Measurements from ENCODE around the gene PGF.
"Not testable (repeated sequence)": the region's sequence is repeated elsewhere in the genome, so short reads cannot be mapped to it uniquely, and the experiment has no call there.

PGF gene

DNA sequence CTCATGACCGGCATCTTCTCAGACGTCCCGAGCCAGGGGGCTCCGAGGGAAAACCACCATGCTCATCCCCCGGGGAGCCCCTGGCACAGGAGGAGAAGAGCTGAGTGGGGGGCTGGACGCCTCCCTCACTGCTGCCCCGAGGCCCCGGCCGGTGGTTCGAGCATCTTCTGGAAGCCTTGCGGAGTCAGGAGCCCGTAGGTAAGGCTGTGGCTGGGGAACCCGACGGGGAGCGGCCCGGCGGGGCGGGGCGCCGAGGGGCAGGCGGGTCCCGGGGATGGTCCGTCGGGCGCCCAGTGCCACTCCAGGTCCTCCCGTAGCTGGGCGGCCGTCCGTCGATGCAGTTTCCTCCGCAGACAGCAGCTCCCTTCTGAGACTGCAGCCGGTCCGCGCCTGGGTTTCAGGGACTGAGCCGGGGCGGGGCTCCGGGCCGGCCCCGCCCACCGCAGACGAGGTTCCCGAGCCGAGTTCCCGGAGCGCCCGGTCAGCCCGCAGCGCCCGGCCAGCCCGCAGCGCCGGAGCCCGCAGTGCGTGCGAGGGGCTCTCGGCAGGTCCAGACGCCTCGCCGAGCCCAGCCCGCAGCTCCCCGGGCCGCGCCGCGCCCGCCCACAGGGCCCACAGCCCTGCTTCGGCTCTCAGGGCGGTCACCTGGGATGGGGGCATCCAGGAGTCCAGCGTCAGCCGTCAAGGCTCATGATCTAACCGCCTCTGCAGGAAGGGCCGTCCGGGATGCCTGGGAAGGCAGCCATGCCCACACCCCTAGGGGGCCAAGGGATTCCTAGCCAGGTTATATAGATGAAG is at the start of gene PGF:
TSS of gene PGF (minus strand) at position 369 of the 798 bp plus-strand sequence. CDS start at position 14, 355 bp downstream.
- no peak for DNase-seq (ENCODE audit: low read depth, low spot score)

DNA sequence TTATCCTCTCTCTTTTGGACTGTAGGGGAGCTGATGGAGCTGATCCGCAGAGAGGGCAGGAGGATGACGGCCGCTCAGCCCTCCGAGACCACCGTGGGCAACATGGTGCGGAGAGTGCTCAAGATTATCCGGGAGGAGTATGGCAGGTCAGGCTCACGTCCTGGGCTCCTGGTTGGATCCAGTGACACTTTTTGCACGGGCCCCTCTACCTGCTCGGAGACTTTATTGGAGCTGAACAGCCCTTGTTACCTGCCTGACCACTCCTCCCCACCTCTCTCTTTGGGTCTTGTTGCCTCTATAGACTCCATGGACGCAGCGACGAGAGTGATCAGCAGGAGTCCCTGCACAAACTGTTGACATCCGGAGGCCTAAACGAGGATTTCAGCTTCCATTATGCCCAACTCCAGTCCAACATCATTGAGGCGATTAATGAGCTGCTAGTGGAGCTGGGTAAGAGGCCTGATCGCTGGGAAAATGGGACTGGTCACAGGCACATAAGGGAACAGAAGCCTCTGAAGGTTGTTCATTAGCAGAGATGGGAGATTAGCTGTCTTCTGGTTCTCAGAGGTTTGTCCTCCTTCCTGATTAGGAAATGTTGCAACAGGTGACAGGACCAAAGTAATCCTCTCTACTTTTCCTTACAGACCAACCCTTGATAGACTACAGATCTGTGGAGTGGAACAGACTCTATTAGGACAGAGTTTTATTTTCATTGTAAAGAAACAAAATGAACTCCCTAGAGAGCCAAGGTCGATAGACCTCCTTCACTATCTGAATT is 48.0 kb upstream of the PGF start:
- DNase-seq (ENCODE audit: low read depth, low spot score) = no peak

DNA sequence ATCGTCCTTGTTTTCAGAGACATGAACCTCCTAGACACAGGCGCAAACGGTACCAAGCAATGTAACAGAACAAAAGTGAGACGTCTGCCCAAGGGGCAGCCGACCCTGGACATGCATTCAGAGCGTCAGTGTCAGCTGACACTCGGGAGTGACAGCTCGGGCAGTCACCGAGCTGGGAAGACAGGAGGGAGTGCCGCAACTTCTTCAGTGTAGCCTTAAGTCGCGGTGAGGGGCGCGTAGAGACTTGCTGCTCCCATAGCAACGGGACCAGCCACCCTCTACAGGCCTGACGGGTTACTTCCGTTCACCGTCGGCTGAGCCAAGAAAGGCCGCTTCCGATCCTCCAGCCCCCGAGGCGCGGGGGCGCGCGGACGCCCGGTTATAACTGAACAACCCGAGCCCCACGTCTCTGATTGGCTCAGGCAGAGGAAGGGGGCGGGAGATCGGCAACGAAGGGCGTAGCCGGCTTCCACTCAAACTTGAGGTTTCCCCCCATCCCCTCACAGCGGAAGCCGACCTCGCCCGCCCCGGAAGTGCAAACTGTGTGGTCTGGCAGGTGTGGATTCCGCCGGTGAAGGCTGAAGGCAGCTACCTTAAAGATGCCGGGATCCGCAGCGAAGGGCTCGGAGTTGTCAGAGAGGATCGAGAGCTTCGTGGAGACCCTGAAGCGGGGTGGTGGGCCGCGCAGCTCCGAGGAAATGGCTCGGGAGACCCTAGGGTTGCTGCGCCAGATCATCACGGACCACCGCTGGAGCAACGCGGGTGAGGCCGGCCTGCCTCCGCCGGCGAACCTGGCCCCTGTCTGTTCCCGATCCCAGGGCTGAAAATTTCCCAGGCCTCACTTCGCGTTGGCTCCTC is 47.2 kb upstream of the PGF start, which contains the start of gene EIF2B2:
TSS of gene EIF2B2 (plus strand) at position 530 of the 858 bp plus-strand sequence. CDS start at position 600, 70 bp downstream.
- peak; percentile 99 for DNase-seq (ENCODE audit: low read depth, low spot score)

DNA sequence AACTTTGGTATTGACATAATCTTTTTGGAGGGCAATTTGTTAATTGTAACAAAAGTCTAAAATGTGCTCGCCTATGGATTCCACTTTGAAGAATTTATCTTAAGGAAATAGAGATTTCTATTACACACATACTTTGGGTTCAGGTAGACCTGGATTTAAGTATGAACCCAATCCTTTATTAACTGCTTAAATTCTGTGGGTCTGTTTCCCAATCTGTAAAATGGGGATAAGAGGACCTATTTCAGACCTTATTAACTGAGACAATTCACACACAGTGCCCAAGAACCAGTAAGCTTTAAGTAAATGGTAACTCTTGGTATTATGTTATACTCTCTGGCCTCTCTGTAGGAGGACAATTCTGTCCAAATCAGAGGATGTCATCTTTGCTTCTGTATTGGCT is 46.5 kb upstream of the PGF start:
- DNase-seq (ENCODE audit: low read depth, low spot score) = no peak

DNA sequence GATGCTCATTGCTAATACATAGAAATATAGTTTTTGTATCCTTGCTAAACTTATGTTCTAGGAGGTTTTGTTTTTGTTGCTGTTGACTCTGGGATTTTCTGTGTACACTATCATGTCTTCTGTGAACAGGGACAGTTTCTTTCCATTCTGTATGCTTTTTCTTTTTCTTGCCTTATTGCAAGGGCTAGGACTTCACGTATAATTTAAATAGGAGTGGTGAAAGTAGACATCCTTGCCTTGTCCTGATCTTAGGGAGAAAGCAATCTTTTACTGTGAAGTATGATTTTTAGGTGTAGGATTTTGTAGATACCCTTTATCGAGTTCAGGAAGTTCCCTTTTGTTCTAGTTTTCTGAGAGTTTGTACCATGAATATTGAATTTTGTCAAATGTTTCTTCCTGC is 45.9 kb upstream of the PGF start:
- no peak for DNase-seq (ENCODE audit: low read depth, low spot score)

DNA sequence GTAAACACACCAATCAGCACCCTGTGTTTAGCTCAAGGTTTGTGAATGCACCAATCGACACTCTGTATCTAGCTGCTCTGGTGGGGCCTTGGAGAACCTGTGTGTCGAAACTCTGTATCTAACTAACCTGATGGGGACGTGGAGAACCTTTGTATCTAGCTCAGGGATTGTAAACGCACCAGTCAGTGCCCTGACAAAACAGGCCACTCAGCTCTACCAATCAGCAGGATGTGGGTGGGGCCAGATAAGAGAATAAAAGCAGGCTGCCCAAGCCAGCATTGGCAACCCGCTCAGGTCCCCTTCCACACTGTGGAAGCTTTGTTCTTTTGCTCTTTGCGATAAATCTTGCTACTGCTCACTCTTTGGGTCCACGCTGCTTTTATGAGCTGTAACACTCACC is 40.4 kb upstream of the PGF start:
- DNase-seq (ENCODE audit: low read depth, low spot score) = not testable (repeated sequence)

DNA sequence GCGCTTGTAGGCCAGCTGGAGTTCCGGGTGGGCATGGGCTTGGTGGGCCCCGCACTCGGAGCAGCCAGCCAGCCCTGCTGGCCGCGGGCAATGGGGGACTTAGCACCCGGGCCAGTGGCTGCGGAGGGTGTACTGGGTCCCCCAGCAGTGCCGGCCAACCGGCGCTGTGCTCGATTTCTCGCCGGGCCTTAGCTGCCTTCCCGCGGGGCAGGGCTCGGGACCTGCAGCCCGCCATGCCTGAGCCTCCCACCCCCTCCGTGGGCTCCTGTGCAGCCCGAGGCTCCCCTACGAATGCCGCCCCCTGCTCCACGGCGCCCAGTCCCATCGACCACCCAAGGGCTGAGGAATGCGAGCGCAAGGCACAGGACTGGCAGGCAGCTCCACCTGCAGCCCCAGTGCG is 38.8 kb upstream of the PGF start:
- not testable (repeated sequence) for DNase-seq (ENCODE audit: low read depth, low spot score)

DNA sequence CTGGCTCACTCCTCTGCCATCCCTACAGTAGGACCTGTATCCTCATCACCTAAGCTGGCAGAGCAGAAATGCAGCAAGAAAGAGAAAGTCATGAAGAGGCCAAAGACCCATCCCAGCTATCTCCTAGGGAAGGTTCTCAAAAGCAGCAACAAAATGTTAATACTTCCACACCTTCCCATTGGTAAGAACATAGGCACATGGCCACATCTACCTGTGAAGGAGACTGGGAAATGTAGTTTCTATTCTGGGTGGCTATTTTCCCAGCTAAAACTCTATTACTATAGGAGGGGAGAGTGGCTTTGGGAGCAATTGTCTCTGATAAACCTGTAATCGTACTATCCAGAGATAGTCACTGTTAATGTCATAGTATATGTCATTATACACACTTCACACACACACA is 33.6 kb upstream of the PGF start:
- no peak for DNase-seq (ENCODE audit: low read depth, low spot score)

DNA sequence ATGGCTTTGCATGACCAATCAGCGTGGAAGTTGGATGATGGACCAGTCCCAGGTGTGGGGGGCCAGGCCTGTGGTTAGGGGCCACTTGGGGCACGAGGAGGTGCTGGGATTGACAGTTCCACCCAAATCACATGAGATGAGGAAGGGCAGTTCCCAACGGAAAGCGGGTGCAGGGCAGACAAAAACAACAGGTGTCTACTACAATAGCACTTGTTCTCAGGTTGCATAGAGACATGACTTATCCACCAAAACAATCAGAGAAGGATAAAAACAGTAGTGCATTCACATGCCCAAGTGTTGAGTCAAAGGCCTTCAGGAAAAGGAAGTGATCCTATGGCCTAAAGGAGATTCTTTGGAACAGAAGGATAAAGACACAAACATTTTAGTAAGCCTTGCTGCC is 32.7 kb upstream of the PGF start:
- no peak for DNase-seq (ENCODE audit: low read depth, low spot score)

DNA sequence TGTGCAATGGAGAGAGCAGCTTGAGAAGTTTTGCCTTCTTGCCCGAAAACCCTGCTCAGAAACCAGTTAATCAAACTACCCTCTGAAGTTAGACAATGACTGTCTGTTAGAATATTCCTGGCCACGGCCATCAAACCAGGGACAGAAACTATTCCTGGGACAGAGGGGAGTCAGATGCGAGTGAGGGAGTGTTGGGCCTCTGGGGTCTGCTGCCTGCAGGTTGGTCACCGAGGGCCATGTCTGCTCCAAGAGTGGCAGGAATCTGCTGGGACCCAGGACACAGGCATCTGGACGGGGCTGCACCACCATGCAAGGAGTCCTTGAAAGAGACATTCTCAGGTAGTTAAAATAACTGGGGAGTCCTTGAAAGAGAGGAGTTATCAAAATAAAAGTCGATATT is 30.4 kb upstream of the PGF start:
- DNase-seq (ENCODE audit: low read depth, low spot score) = no peak

DNA sequence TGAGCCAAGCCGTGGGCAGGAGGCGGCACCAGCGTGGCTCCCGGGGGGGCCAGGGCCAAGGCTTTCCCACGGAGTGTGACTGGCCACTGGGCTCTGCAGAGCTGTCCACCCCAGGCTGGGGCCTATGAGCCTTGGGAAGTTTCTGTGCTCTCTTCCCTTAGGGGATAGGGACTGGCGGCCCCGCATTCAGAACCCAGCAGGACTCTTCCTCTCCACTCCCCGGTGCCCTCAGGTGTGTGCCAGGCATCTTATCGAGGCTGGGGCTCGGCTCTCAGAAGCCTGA is 29.6 kb upstream of the PGF start:
- no peak for DNase-seq (ENCODE audit: low read depth, low spot score)

DNA sequence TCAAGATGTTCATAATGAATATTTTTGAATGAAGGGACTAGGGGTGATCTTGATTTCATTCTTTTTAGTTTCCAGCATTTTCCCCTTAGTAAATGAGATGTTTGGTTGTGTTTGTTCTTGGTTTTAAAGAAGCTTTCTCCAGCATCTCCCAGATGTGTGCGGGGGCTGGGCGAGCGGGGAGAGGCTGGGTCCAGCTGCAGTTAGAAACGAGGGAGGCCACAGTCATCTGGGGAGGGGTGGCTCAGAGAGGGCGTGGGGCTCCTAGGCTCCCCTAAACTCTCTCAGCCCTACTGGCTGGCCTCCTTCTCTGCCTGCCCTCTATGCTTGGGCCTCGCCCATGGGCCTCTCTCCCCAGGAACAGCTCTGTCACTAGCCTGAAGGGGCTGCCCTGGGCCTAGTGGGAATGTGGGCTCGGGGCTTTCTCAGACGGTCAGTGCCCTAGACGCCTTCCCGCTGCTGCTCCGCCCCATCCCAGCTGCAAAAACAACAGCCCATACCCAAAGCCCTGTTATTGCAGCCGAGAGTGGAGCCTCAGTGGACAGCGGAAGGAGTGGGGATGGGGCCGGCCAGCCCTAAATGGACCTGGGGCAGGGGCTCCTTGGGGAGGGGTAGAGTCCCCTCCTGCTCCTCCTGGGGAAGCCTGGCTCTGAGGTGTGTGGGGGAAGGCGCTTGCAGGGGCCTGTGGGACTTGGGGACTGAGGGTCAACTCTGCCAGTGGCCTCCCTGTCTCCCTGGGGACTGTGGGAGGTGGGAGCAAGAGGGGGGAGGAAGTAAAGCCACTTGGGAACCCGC is 29.0 kb upstream of the PGF start:
- DNase-seq (ENCODE audit: low read depth, low spot score) = no peak

DNA sequence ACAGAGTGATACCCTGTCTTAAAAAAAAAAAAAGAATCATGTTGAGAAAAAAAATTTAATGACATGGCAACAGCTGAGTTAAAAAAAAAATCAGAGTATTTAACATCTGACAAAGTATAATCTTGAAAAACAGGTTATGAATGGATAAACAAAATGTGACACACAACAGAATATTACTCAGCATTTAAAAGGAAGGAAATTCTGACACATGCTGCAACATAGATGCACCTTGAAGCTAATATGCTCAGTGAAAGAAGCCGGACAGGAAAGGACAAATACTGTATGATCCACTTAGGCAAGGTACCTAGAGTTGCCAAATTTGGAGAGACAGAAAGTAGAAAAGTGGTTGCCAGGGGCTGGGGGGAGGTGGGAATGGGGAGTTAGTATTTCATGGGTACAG is 27.9 kb upstream of the PGF start:
- DNase-seq (ENCODE audit: low read depth, low spot score) = no peak

DNA sequence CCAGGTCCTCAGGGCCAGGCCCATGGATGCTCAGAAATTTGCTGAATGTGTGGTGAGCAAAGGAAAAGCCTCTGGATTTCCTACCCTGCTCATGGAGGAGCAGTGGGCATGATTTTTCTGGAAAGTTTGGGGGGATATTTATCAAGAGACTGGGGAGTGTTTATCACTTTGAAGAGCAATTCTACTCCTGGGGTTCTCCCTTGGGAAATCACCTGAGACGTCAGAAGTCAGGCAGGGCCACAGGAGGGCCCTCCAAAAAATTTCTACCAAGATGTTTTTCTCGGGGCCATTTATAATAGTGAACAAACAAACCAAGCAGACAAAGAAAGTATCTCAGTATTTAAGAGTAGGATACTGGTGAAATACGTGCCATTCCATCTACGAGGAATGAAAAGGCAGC is 27.3 kb upstream of the PGF start:
- DNase-seq (ENCODE audit: low read depth, low spot score) = no peak

DNA sequence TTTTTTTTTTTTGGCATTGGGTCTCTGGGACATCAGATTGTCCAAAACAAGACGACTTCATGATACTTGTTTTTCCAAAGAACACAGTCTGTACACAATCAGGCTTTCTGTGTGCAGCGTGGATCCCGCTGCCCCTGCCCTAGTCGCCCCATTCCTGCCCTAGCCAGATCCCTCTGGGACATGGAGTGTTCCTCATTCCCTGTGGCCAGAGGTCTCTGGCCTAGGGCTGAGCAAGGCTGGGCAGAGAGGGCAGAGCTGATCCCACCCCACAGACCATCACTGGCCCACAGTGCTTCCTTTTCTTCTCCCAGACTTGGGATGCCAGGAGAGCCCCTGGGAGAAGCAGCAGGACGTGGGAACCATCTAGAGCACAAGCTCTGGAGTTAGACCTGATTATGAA is 26.4 kb upstream of the PGF start:
- no peak for DNase-seq (ENCODE audit: low read depth, low spot score)

DNA sequence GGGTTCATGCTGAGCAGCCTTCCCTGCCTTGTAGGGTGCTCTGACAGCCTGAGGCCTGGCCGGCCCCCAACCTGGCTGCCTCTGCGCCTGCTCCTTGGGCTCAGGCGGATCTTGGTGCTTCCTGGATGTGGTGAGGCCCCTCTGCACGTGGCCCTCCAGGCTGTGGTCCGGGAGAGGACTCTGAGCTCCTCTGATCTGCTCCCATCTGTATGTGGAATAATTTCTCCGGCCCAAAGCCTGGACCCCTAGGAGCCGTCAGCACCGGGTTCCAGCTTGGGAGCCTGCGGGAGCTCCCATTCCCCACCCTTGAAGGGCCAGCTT is 26.0 kb upstream of the PGF start:
- DNase-seq (ENCODE audit: low read depth, low spot score) = no peak

DNA sequence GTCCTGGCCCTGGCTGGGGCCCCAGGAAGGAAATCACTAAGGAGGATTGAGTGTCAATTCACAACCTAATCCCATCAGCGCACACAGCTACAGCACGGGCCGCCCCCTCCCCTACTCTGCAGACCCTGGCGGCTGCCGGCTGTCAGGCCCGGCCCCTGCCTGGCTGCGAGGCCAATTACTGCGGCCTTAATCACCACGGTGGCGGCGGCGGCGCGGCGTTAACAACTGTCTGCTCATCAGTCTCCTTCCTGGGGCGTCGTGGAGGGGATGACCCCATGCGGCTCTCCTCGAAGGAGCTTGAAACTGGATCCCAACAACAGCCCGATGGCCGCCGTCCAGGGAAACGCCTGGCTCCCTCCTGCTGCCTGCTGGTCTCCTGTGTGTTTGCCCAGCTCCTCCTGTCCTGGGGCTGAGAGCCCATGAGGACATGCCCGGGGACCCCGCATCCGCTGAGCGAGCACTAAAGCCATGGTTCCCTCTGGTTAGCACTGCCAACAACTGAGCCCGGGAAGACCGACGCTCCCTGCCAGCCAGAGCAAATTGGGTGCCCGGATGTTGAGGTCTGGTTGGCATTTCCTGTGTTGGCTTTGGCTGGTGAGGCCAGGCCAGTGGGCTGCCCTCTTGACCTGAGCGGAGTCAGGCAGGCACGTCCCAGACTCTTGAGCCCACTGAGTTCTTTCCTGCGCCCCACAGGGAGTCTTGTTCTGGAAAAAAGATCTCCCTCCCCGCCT is 25.5 kb upstream of the PGF start:
- DNase-seq (ENCODE audit: low read depth, low spot score) = no peak

DNA sequence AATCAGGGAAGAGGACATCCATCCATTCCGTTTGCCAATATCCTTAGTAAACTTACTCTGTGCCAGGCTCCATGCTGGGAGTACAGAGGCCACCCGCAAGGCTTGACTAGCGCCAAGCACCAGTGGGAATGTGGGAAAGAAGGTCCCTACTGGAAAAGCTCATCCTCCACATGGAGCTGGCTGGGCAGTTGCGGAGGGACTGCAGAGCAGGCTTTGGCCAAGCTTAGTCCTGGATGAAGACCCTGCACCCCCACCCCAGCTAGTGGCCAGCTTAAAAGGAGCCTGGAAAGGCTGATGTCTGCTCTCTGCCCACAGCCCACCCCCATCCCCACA is 25.0 kb upstream of the PGF start:
- no peak for DNase-seq (ENCODE audit: low read depth, low spot score)

DNA sequence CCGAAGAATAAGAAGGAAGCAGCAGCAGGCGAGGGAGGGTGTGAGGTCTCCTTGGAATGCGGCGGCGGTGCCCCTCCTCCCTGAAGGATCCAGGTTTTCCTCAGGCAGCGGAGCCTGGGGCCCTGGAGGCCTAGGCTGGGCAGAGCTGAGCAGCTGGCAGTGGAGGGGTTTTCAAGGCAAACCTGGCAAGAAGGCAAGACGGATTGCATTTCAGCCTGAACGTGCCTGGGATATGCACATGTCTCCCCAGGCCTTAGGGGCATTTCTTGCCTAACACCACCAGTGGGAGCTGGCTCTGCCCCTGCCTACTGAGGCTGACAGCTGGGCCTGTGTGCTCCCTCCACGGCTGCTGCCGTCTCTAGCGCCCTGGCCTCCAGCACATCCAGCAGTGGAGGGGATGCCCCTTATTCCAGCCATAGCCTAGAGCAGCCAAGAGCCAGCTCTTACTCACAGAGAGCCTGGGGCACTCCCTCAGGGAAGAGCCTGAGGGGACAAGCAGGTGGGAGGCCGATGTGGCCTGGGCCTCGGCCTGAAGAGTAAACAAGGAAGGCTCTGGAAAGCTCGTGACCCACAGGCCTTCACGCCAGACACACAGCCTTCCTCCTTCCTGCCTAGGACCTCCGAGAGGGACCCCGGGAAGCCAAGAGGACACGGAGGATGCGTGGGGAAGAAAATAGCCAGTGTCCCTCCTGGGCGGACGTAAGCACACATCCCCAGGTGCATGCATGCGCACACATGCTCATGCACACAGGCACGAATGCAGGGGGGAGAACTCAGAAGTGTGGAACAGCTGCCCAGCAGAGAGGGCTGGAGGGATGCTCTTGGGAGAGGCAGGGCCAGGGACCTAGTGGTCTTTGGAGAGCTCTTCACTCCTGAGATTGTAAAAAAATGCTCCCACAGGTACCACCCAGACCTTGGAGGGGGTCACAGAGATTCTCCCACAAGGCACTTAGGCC is 24.3 kb upstream of the PGF start:
- no peak for DNase-seq (ENCODE audit: low read depth, low spot score)

DNA sequence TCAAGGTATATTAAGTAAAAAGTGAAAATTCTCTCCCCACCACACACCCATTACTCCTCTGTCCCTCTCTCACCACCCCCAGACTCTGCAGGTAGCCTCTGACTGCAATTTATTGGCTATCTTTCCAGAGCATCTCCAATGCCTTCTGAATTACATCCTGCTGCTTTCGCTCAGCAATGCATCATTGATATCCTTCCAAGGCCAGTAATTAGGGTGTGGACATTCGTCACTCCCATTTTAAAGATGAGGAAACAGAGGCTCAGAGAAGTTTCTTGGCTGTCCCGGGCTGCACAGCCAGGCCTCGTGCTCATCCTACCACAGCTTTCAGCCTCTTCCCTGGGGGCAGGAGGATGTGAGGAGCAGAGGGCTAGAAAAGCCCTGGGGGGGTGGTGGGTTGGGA is 23.6 kb upstream of the PGF start:
- DNase-seq (ENCODE audit: low read depth, low spot score) = no peak
